AG04449 (cell line): ENCODE results near the gene ASIP.

Experiments used
- CTCF ChIA-PET: fragments of 350-600 bp; formaldehyde crosslinking; extraction: SDS; loops from one replicate; lab custom pipeline; 2021; ENCODE audit warnings: antibody characterized with exemption; lab: Yijun Ruan, JAX
- POLR2A ChIA-PET: fragments of 400-600, 350-600 bp; formaldehyde crosslinking; extraction: SDS; loops from one replicate; lab custom pipeline; 2020; ENCODE audit warnings: antibody characterized with exemption, inconsistent platforms; lab: Yijun Ruan, JAX
- DNase-seq: peaks from one replicate; pipeline ENCODE4 v3.0.0-alpha.2; 2010; ENCODE audit warnings: low read depth, low spot score
- H3K4me3 ChIP-seq: 2 replicates; pipeline ENCODE4 v1.5.1; 2011; ENCODE audit warnings: low read depth, mild to moderate bottlenecking, control low read depth, low read length
- CTCF ChIP-seq: IDR thresholded peaks from one replicate; pipeline ENCODE4 v1.5.1; 2011; ENCODE audit warnings: mild to moderate bottlenecking, moderate library complexity, low read length, control low read depth, inconsistent platforms; ENCODE audit not compliant: insufficient read depth; ENCODE audit errors: missing control alignments

Gene ASIP

DNA sequence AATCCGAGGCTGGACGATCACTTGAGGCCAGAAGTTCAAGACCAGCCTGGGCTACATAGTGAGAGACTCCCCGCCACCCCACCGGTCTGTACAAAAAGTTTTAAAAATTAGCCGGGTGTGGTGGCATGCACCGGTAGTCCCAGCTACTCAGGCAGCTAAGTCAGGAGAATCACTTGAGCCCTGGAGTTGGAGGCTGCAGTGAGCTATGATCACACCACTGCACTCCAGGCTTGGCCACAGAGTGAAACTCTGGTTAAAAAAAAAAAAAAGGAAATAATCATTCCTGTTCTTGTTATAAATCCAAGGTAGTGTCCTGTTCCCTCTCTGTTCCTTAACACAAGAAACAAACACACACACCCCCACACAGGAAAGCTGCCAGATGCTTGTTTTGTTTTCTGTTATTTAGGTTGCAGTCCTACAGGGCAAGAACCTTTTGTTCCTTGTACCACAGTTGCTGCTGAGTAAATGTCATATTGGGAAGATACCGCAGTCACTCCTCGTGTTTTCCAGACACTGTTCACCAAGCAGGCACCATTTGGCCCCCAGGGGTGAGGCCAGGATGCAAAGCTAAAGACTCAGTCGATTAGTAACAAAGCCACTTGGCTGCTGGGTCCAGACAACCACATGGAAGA is 28.9 kb downstream of the ASIP start:
- no peak for TF ChIP-seq CTCF
- no peak for DNase-seq
- H3K4me3 ChIP-seq, result no peak overlapping the region
- ChIA-PET CTCF (interaction anchor here (0.6 to 4.4 kb wide), 3 partner anchors 14 to 80 kb away, joined by 3 to 23 read pairs (median 3); no protein-coding TSS in a partner anchor), POLR2A (no interaction called here)

GRCh38 chr20:34271956-34272355 is 30.7 kb downstream of the ASIP start:
- no peak for DNase-seq
- CTCF ChIA-PET, result interaction anchor here (0.9 kb wide), 1 partner anchor 38 kb away, joined by 3 read pairs; no protein-coding TSS in a partner anchor
- H3K4me3 ChIP-seq, result no peak overlapping the region
- POLR2A ChIA-PET, result no interaction called here
- TF ChIP-seq CTCF, result no peak

DNA sequence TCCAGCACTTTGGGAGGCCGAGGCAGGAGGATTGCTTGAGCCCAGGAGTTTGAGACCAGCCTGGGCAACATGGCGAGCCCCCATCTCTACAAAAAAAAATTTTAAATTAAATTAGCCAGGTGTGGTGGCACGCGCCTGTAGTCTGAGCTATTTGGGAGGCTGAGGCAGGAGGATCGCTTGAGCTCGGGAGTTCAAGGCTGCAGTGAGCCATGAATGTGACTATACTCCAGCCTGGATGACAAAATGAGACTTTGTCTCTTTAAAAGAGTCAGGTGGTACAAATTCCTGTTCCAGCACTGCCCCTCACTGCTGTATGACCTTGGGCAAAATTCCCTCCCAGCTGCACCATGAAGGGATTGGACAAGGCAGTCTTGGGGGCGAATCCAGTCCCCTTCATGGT is 33.5 kb downstream of the ASIP start:
- CTCF ChIA-PET, result no interaction called here
- DNase-seq, result no peak
- no peak overlapping the region for H3K4me3 ChIP-seq
- POLR2A ChIA-PET, result no interaction called here
- TF ChIP-seq CTCF, result no peak

DNA sequence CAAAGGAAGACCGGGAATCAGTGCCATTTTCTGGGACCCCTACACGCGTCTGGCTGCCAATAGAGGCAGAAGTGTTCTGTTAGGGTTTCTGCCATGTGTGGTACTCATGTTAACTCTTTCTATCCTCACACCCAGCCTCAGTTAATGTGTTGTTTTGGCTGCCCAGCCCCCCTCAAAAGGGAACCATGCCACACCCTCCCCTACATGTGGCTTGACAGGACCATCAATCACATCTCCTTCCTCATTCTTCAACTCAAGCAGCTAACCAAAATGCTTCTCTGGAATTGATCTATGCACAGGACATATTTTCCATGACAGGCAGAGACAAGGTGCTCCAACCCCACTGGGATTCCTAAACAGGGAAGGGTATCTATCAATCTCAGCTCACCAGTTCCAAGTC is 40.0 kb downstream of the ASIP start:
- ChIA-PET POLR2A (no interaction called here), CTCF (no interaction called here)
- H3K4me3 ChIP-seq, result no peak overlapping the region
- no peak for DNase-seq
- no peak for TF ChIP-seq CTCF

DNA sequence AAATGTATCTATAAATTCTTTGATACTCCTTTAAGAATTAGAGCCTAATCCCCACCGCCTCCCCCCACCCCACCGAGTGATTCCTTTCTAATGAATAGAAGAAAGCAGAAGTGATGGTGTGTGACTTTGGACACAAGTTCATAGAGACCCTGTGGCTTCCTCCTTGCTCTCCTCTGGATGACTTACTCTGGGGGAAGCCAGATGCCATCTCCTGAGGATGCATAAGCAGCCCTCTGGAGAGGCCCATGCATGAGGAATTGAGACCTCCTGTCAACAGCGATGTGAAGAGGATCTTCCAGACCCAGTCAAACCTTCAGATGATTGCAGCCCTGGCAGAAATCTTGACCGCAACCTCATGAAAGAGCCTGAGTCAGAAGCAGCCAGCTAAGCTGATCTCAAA is 40.8 kb downstream of the ASIP start:
- H3K4me3 ChIP-seq, result no peak overlapping the region
- POLR2A ChIA-PET, result no interaction called here
- DNase-seq, result no peak
- no peak for TF ChIP-seq CTCF
- CTCF ChIA-PET, result no interaction called here

DNA sequence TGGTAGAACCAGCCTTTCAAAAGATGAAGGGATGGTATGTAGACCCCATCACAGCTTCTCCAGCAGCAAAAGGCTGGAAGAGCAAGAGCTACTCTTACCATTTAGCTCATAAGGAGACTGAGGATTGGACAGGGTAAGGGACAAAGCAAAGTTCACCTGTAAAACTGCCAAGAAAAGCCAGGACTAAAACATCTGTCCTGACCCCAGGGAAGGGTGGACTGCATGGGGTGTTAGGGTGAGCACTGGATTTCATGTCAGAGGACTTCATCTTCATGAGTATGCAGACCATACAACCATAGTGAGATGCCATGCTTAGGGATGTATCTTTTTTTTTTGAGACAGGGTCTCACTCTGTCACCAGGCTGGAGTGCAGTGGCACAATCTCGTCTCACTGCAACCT is 42.6 kb downstream of the ASIP start:
- CTCF ChIA-PET, result interaction anchor here (0.8 to 8.5 kb wide), 5 partner anchors 12 to 93 kb away, joined by 3 to 30 read pairs (median 3); no protein-coding TSS in a partner anchor
- POLR2A ChIA-PET, result no interaction called here
- no peak for TF ChIP-seq CTCF
- H3K4me3 ChIP-seq, result no peak overlapping the region
- DNase-seq, result no peak
